H4 (cell line): ENCODE results near the gene CD82. TPM values are rescaled to one million over a fixed set of nuclear protein-coding genes. Genes with fewer than 3 reads are reported as not detected.

Source experiments
- total RNA-seq: library from RNA; depleted of rRNA; stranded (reverse); fragments of >200 nt; shearing (Covaris generic); gene quantifications from 2 replicates; pipeline ENCODE4 v1.2.3, GENCODE V29; 2014; rRNA removed

CD82 gene
- total RNA-seq, 1 experiment from 2014 or later: 6.7 TPM

Other genes starting within 250 kb of the CD82 start
- 0.83 TPM in 1 of 2 replicates, not detected in the other for gene TSPAN18, start 161.3 kb downstream of the CD82 start, total RNA-seq